SKM-1 treated with dmso at 0.1 percent for 144 hours (cell line): ENCODE results near the gene TMEM167A.

Experiments used
- DNase-seq: peaks from one replicate; lab custom pipeline; 2025; ENCODE audit not compliant: unreplicated experiment; lab: John Stamatoyannopoulos, UW

The TMEM167A gene

DNA sequence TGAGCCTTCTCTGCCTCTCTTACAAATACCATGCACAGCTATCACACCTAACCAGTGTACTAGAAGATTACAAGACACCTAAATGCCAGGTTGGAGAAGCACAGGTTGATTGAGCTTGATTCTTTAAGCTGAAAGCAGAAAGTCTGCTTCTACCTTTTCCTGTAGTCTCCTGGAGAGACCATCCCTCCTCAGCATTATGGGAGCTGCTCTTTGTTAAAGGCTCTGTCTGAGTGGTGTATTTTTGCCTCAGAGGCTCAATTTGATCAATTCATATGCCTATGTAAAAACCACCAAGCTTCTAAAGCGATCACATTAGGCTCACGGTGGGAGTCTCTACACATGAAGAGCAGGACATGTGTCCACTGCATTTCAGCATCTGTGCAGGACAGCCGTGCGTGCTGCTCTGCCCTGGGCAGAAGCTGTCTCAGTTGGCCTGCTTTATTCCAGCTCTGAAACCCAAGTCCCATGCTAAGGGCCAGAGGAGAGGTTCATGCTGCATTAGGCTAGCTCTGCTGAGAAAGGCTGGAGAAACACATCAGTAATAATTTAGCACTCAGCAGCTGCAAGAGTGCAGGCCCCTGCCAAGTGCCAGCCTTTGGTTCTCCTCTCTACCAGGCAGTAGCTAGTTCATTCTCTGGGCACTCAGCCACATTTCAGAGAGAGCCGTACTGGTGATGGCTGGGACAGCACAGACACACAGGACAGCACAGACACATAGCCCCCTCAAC is 41.7 kb downstream of the TMEM167A start:
- DNase-seq: no peak

DNA sequence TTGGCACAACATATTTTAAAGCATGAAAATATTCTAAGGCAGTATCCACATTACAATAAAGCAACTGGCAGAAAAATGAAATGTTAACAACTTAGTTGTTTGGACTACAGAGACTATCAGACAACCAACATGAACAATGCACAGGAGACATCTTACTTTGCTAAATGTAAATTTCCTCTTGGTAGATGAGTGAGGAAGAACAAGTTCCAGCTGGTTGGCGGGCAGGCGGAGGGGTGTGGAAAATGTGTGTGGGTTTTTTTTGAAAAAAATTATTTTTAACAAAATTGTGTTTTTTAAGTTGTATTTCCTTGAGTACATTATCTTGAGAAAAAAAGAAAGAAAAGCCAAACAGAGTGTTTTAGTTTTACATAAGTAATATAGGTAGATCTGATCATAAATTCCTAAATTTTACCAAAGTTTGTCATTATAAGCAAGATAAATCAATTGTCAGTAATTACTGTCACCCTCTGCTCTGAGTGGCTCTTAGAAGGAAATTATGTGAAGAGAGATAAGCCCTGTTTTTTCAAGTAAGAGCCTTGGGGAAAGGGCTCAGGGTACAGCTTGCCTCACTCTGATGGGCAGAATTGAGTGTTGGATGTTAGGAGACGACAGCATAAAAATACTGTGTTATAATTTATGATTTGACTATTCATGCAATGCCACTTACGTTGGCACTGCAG is 42.5 kb downstream of the TMEM167A start:
- DNase-seq: no peak

DNA sequence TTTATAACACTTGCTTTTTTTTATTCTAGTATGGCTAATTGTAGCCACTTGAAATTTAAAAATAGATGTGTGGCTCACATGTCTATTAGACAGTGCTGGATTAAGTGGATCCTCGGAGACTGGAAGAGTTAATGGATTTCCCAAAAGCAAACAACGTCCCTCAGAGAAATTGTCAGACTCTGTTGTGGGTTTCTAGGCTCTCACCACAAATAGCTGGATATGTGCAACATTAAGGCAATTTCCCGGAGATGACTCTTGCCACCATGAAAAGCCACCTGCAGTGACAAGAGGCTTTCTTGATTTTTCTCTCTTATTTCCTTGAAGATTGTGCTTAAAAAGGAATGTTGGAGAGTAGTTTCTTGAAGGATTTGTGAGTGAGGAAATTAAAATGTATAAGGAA is 43.2 kb downstream of the TMEM167A start:
- no peak for DNase-seq

DNA sequence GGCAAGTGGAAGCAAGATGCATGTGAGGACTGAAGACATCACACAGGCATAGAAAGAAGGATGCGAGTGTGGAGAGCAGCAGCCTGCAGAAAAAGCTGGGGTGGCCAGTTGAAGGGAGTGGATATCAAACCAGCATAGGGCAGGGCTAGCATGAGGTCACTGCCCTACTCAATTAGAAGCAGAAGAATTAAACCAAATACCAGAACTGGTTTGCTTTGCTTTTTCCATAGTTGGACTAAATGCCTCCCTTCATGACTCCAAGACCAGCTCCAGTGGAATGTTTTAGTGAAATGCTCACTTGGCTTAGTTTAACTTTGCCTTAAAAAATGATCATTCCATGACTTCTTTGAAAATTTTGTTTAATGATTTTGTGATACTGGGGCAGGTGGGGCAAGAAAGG is 45.8 kb downstream of the TMEM167A start:
- no peak for DNase-seq

DNA sequence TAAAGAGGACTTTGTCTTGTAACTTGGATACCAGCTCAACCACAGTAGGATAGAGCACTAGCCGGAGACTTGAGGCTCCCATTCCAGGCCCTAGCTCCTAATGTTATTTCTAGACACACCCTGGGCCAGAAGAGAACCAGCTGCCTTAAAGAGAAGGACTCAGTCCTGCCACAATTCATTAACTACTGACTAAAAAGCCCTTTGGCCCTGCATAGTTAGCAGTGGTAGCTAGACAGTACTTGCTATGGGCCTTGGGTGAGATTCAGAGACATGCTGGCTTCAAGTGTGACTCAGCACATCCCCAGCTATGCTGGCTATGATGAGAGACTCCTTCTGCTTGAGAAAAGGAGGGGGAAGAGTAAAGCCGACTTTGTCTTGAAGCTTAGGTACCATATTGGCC is 47.3 kb downstream of the TMEM167A start:
- DNase-seq: no peak

DNA sequence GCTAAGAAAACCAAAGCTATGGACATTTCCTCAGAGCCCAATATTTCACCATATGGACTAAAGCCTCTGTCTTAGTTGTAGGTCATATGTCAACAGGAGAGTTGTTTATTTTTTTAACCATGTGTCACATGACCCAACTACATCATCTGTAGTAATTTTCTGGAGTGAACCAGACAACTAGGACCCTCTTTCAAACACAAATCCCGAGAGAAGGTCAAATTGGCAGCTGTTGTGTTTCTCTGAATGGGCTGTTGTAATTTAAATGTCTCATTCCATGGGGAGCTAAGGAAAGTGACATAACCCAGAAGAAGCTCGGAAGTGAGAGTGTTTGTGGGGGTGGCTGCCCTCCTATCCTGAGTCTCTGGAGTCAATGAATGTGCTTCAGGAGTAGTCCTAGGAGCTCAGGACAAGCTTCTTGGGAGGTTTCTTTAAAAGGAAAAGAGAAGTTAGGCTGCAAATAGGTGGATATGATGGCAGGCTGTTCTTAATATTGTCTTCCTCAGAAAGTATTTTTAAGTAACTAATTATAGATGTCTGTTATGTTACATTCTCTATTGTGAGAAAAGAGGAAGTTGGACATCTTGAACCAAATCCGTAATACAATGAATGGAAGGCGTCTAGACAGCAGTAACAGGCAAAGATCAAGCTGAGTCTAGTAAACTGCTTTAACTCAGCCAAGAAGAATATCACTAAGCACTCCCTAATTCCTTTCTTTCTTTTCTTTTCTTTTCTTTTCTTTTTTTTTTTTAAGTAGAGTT is 50.1 kb downstream of the TMEM167A start:
- DNase-seq: no peak

DNA sequence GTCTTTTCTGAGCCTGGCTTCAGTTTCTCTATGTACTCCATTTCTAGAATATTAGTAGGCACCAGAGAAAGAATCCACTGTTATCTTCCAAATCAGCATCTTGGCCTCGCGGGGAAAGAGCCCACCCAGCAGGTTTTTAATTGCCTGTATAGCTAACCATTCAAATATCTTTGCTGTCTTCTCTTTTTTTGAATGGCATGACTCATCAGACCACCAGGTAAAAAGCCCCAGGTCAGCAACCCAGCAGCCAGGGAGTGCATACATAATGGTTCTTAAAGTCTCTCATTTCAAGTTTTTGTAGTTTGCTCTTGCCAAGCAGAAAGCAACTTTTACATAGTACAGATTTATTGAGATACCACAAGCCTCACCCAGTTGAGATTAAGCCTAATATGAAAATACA is 50.7 kb downstream of the TMEM167A start:
- DNase-seq: no peak

DNA sequence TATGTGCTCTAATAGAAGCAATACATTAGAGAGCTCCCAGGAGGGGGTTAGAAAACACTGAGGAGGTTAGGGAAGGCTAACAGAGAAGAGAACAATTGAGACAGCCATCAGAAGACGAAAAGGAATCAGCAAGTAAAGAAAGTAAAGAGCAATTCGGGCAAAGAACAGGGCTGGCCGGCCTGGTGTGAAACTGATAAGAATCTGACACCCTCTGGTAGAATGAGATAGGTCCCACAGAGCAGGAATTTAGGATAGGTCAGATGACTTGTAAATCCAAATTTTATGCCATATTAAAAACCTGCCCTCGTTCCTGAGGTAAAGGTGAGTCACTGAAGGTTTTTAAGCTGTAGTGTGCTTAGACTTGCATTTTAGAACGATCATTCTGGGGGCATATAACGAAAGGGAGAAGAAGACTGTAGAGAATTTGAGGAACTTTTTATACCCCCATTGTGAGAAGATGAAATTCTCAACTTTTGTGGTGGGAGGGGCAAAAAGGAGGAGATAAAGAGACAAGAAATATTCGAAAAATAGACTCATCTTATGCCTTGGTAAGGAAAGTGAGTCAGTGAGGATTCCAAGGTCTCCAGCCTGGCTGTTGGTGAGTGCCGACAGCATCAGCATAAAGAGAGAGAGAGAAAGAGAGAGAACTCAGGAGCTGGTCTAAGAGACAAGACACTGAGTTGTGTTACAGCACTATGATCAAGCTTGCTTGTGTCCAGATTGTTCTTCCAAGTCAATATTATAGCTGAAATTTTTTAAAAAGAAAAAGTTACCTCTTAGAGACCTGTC is 51.3 kb downstream of the TMEM167A start:
- no peak for DNase-seq

DNA sequence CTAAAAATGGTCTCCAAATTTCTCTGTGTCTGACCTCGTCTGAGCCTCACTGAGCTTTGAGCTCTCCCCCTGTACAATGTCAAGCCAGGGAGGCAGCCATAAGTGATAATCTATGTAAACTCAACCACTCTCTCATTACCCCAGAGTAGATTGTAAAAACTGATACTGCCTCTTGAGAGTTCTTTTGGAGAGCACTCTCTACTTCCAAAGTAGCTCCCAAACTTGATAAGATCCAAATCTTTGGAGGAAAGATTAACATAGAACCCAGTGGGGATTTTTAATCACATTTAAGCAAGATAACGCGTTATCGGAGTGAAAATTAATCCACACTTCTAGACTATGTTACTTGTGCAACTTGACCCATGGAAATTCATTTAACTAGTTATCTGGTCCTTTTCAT is 54.9 kb downstream of the TMEM167A start:
- no peak for DNase-seq

DNA sequence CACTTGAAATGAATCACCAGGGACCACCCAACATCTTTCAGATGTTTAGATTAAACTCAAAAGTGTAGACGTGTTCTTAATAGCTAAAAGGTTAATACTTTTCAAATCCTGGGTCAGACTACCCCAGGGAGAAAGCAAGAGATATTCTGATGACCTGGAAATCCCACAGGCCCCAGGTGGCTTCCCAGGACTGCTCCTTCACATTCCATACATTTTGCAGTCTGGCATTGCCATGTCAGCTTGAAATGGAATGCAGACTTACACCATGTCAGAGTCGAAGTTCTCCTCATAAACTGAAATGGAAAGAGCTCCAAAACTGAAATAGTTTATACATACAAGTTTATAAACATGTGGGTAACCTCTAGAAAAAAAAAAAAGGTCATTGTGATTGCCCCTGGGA is 61.5 kb downstream of the TMEM167A start:
- DNase-seq: no peak

DNA sequence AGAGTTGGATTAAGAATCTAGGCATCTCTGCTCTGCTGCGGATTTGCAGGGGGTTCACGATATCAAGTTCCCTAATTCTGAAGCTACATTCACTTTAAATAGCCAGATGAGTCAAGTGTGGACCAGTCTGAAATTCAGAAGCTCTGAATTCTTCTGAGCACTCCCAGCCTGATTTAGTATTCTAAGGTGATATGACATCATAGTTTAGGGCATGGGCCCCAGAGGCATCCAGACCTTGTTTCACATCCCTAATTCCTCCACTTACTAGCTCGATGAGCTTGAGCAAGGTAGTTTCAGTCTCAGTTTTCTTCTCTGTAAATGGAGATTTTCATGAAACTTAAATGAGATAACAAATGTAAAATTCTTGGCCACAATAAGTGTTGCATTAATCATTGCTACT is 65.2 kb downstream of the TMEM167A start:
- no peak for DNase-seq

DNA sequence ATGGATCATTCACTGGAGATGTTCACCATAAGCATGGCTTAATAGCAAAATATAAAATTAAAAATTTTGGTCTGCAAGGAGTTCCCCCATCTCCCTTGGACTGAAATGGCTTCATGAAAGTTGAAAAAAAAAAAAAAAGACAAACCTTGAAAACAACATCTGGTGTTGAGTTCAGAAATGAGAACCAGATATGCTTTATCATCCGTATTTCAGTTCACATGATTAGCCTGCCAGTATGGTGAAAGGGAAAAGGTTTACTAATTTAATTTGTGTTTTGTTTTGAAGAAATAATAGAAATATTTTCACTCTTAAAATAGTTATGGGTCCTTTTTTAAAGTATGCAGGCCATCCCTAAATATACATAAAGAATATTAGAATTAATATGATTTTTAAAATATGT is 67.8 kb downstream of the TMEM167A start:
- DNase-seq: no peak

DNA sequence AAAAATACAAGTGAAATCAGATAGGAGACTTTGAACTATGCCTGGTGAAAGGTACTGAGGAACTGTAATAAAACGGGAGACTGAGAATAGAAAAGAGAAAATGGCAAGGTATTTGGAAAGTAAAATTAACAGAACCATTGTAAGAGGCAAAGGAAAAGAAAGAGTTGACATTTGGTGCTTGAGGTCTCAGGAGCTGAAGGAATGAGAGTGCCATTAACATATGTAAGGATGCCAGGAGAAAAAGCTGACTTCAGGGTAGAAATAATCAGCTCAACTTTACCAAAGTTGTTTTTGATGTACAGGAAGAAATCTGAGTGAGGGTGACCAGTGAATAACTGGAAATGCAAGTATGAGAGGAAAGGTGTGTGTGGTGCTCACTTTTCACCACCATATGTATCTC is 69.4 kb downstream of the TMEM167A start:
- no peak for DNase-seq

DNA sequence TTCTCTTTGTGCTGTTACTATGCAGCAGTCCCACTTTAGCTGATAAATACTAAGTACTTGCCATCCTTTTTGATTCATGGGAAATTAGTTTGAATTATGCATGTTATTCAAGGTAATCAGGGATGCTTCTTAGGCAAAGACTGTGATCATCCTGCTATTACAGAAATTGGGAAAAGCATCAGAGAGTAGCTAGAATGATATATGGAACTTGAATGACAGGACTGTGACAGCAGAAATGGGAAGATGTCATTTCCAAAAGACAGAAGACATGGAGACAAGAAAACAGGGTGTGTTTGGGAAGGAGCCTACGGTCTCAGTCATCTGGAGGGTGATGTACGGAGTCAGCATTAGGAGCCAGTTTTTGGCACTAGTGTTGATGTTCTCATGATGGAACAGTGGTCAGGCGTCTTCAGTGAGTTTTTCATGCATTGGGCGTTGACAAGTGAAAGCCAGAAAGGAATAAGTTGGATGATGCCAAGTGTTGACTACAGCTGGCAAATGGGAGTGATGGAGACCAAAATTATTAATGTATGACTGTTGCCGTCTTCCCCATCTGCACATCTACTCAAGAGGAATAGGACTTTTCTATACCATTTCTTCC is 70.4 kb downstream of the TMEM167A start:
- DNase-seq: no peak

DNA sequence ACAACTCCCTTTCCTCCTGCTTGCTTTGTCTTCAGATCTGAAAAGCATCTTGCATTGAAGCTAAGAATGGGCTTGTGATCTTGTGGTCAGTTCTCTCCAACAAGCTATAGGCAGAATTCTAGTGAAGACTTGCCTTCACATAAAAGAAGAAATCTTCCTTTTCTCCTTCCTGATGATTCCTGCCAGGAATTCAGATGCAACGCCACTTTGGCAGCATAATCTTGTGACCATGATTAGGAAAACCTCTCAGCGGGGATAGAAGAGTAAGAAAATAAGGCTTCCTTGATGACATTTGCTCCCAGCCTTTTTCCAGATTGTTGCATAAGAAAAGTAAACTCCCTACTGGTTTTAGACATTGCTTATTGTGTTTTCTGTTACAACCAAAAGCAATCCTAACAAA is 73.4 kb downstream of the TMEM167A start:
- no peak for DNase-seq
